GM23338 (cell line): Measurements from ENCODE around the gene SACS. TPM values are rescaled to one million over a fixed set of nuclear protein-coding genes. Genes with fewer than 3 reads are reported as not detected.

Experiments
- ATAC-seq: fragments of 200-7000 bp; cut with Tn5 transposase; 3 replicates; pipeline ENCODE4 v1.9.1; 2020
- DNase-seq: peaks from one replicate; pipeline ENCODE4 v3.0.0-alpha.2; 2015; ENCODE audit warnings: low spot score
- H2AFZ ChIP-seq: fragments of 200-600 bp; sonication (generic); 2 replicates; pipeline ENCODE4 v1.8.0; 2016; ENCODE audit warnings: antibody characterized with exemption, mild to moderate bottlenecking, moderate library complexity
- H3F3A ChIP-seq: fragments of 200-600 bp; sonication (generic); replicated peaks from 2 replicates; pipeline ENCODE4 v1.8.0; 2017; ENCODE audit warnings: antibody characterized with exemption, mixed run types, low read depth
- H3K27ac ChIP-seq: fragments of 200-600 bp; sonication (generic); 2 replicates; pipeline ENCODE4 v1.6.1; 2016; ENCODE audit warnings: low read depth
- H3K27me3 ChIP-seq: fragments of 200-600 bp; sonication (generic); 2 replicates; pipeline ENCODE4 v1.8.0; 2016; ENCODE audit warnings: mild to moderate bottlenecking, mixed run types, moderate library complexity; ENCODE audit not compliant: insufficient read depth
- H3K36me3 ChIP-seq: fragments of 200-600 bp; sonication (generic); 2 replicates; pipeline ENCODE4 v1.8.0; 2016; ENCODE audit warnings: mild to moderate bottlenecking; ENCODE audit not compliant: insufficient read depth
- H3K4me1 ChIP-seq: fragments of 200-600 bp; sonication (generic); 2 replicates; pipeline ENCODE4 v1.8.0; 2016; ENCODE audit warnings: mild to moderate bottlenecking, moderate library complexity; ENCODE audit not compliant: insufficient read depth
- H3K4me2 ChIP-seq: fragments of 200-600 bp; sonication (generic); 2 replicates; pipeline ENCODE4 v1.7.1; 2017; ENCODE audit warnings: mixed run types
- H3K4me3 ChIP-seq: fragments of 200-600 bp; sonication (generic); 2 replicates; pipeline ENCODE4 v1.6.1; 2016; ENCODE audit warnings: mixed run types
- H3K79me2 ChIP-seq: fragments of 200-600 bp; sonication (generic); replicated peaks from 2 replicates; pipeline ENCODE4 v1.8.0; 2017; ENCODE audit warnings: mild to moderate bottlenecking; ENCODE audit not compliant: insufficient read depth
- H3K9me2 ChIP-seq: fragments of 200-600 bp; sonication (generic); 2 replicates; pipeline ENCODE4 v1.8.0; 2017; ENCODE audit not compliant: insufficient read depth
- H4K20me1 ChIP-seq: fragments of 200-600 bp; sonication (generic); replicated peaks from 2 replicates; pipeline ENCODE4 v1.8.0; 2017; ENCODE audit warnings: mild to moderate bottlenecking; ENCODE audit not compliant: insufficient read depth
- H3K27ac Mint-ChIP-seq: 2 replicates; pipeline ENCODE4 v1.8.0; 2020; ENCODE audit warnings: inconsistent platforms, mild to moderate bottlenecking, moderate library complexity, mixed read lengths
- H3K27me3 Mint-ChIP-seq: 3 replicates; pipeline ENCODE4 v1.8.0; 2022; ENCODE audit warnings: low read depth, mild to moderate bottlenecking, moderate library complexity, mixed read lengths, inconsistent platforms; ENCODE audit not compliant: insufficient read depth, poor library complexity
- H3K36me3 Mint-ChIP-seq: 3 replicates; pipeline ENCODE4 v1.8.0; 2021; ENCODE audit warnings: low read depth, mild to moderate bottlenecking, inconsistent platforms, moderate library complexity, mixed read lengths
- H3K4me1 Mint-ChIP-seq: 3 replicates; pipeline ENCODE4 v1.8.0; 2020; ENCODE audit warnings: mild to moderate bottlenecking, inconsistent platforms, mixed read lengths
- H3K4me3 Mint-ChIP-seq: 3 replicates; pipeline ENCODE4 v1.8.0; 2021; ENCODE audit warnings: moderate library complexity, mild to moderate bottlenecking, inconsistent platforms, mixed read lengths
- H3K9me3 Mint-ChIP-seq: 3 replicates; pipeline ENCODE4 v1.8.0; 2020; ENCODE audit warnings: moderate library complexity, mild to moderate bottlenecking, inconsistent platforms, mixed read lengths
- CREB1 ChIP-seq: fragments of 250-450 bp; sonication (Bioruptor Pico); IDR thresholded peaks from 2 replicates; pipeline ENCODE4 v1.5.0; 2020; ENCODE audit warnings: low read depth, mild to moderate bottlenecking, moderate library complexity
- EZH2 ChIP-seq: fragments of 200-600 bp; sonication (generic); IDR thresholded peaks from one replicate; pipeline ENCODE4 v1.8.0; 2017; ENCODE audit warnings: antibody characterized with exemption, mild to moderate bottlenecking, low read depth; ENCODE audit not compliant: unreplicated experiment
- EZH2phosphoT487 ChIP-seq: fragments of 200-600 bp; sonication (generic); IDR thresholded peaks from one replicate; pipeline ENCODE4 v1.8.1; 2018; ENCODE audit warnings: antibody characterized with exemption; ENCODE audit not compliant: unreplicated experiment
- JUNB ChIP-seq: IDR thresholded peaks from one replicate; pipeline ENCODE4 v1.6.1; 2016; ENCODE audit warnings: antibody characterized with exemption; ENCODE audit not compliant: unreplicated experiment
- NANOG ChIP-seq: IDR thresholded peaks from 2 replicates; pipeline ENCODE4 v1.6.1; 2016; ENCODE audit warnings: antibody characterized with exemption, borderline replicate concordance
- POLR2AphosphoS5 ChIP-seq: IDR thresholded peaks from 2 replicates; pipeline ENCODE4 v1.6.1; 2016; ENCODE audit warnings: antibody characterized with exemption, low read depth
- STAT1 ChIP-seq: IDR thresholded peaks from one replicate; pipeline ENCODE4 v1.6.1; 2016; ENCODE audit warnings: antibody characterized with exemption; ENCODE audit not compliant: unreplicated experiment
- ZNF114 ChIP-seq: fragments of 250-450 bp; sonication (Bioruptor Pico); IDR thresholded peaks from 2 replicates; pipeline ENCODE4 v1.5.0; 2020; ENCODE audit warnings: mild to moderate bottlenecking, moderate library complexity
- ZNF331 ChIP-seq: fragments of 250-450 bp; sonication (Bioruptor Pico); IDR thresholded peaks from 2 replicates; pipeline ENCODE4 v1.5.0; 2020; ENCODE audit warnings: low read depth, mild to moderate bottlenecking, moderate library complexity
- polyA plus RNA-seq: library from polyadenylated mRNA; unstranded; fragments of >200 nt; fragmentation: Nextera tagmentation; extraction: Ambion mirVana; gene quantifications from 2 replicates; pipeline ENCODE4 v1.2.1, GENCODE V29; 2016
- total RNA-seq: library from RNA; depleted of rRNA; stranded (reverse); fragments of >200 nt; shearing (Covaris generic); gene quantifications from 2 replicates; pipeline ENCODE4 v1.2.3, GENCODE V29; 2014
- TF ChIP-seq, protein P1 (sequence below), 2 experiments: fragments of 200-600 bp in 1 of 2; sonication (generic) in 1 of 2; conservative IDR thresholded peaks; 2 replicates each; pipeline versions ENCODE4 v1.5.1 to v1.6.1; 2016 to 2017; ENCODE audit warnings: antibody characterized with exemption in 2 of 2, low read depth in 2 of 2, mild to moderate bottlenecking in 2 of 2, moderate library complexity in 1 of 2
- TF ChIP-seq, protein P2 (sequence below): IDR thresholded peaks from 2 replicates; pipeline ENCODE4 v1.6.1; 2016; ENCODE audit warnings: antibody characterized with exemption
- TF ChIP-seq, protein P3 (sequence below): fragments of 250-450 bp; sonication (Bioruptor Pico); IDR thresholded peaks from 2 replicates; pipeline ENCODE4 v1.5.0; 2020; ENCODE audit warnings: mild to moderate bottlenecking, moderate library complexity

SACS gene
- total and polyA plus RNA-seq, 2 experiments from 2014 or later = 13.8 to 58.7 TPM

DNA sequence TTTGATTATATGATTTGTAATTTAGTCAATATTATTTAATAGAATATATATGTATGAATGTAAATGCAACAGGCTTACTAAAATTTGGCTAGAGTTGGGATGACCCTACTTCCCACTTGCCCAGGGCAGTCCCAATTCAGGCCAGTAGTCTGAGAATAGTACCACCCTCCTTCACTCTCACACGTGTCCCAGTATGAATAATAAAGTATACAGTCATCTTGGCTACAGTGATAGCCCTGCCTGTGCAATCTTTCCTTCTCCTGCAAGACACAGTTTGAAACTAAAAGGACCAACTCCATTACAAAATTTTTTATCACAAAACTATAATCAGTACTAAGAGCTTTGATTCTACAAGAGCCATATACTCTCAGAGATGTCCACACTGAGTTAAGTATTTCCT, 76.2 kb downstream of the SACS start (continued):
- TF ChIP-seq, protein P1, sequence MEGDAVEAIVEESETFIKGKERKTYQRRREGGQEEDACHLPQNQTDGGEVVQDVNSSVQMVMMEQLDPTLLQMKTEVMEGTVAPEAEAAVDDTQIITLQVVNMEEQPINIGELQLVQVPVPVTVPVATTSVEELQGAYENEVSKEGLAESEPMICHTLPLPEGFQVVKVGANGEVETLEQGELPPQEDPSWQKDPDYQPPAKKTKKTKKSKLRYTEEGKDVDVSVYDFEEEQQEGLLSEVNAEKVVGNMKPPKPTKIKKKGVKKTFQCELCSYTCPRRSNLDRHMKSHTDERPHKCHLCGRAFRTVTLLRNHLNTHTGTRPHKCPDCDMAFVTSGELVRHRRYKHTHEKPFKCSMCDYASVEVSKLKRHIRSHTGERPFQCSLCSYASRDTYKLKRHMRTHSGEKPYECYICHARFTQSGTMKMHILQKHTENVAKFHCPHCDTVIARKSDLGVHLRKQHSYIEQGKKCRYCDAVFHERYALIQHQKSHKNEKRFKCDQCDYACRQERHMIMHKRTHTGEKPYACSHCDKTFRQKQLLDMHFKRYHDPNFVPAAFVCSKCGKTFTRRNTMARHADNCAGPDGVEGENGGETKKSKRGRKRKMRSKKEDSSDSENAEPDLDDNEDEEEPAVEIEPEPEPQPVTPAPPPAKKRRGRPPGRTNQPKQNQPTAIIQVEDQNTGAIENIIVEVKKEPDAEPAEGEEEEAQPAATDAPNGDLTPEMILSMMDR (conservative IDR thresholded peaks at IDR 0.05; ENCODE audit: low read depth in 2 of 2) = no peak
- no peak for TF ChIP-seq ZNF114 (CRISPR knock-in tag)
- no peak for TF ChIP-seq ZNF331
- TF ChIP-seq CREB1 (CRISPR knock-in tag) = no peak

DNA sequence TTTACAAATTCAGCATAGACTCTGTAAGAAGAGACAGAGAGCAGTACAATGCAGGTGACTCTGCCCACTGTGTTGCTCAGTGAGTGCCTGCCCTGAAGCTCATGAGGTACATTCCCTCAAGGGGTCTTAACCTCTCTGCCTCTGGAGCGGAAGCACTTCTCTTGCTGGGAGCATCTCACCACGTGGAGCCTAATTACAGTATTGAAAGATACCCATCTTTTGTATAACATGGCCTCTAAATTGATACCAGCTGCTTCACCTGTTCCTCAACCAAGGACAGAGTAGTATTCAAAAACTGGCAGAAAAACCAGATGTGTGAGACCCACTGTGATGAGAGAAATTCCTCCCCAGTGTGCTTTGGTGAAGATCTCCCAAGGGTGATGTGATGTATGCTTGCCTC, 77.1 kb downstream of the SACS start:
- Histone ChIP-seq H3K4me3 (no peak overlapping the region), H3K27me3 (no peaks in the 10 kb centered on the region), H3K4me2 (no peak overlapping the region), H3K27ac (no peak overlapping the region), H3K9me2 (no peaks in the 10 kb centered on the region), H3K36me3 (peaks cover 38% of the 10 kb centered on the region), H2AFZ (no peak overlapping the region), H3K79me2 (0 out of 2 replicates have a peak, but pooled peaks cover 10% of the 10 kb centered on the region), H3K4me1 (no peaks in the 10 kb centered on the region), H4K20me1 (no peaks in the 10 kb centered on the region; the same call in none of the 2 replicates), H3F3A (no peaks in the 10 kb centered on the region)
- DNase-seq = no peak
- H3K27me3 Mint-ChIP-seq = peaks cover under 1% of the 10 kb centered on the region
- H3K27ac Mint-ChIP-seq = no peak overlapping the region
- H3K4me1 Mint-ChIP-seq = 0 out of 3 replicates have a peak, but pooled peaks cover 2% of the 10 kb centered on the region
- H3K9me3 Mint-ChIP-seq = no peaks in the 10 kb centered on the region
- no peak overlapping the region for H3K4me3 Mint-ChIP-seq
- peaks cover 59% of the 10 kb centered on the region for H3K36me3 Mint-ChIP-seq
- ATAC-seq = no peak
- no peak for TF ChIP-seq EZH2
- no peak for TF ChIP-seq POLR2AphosphoS5
- no peak for TF ChIP-seq CREB1 (CRISPR knock-in tag)

DNA sequence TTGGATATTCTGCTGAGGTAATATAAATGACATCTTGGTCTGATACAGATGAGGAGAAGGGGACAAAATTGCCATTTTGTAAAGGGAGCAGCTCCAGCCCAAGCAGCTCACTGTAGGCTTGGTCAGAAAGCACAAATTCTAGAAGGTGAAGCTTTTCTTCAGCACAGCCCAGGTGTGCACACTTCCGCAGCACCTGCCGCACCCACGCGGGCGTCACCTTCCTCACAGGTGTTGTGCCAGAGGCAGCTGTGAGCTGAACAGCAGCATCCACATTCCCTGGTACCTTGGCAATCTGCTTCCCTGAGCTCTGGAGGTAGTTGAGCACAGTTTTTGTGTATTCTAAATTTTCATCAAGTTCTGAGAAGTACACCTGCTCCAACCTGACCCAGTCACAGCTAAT, 79.0 kb downstream of the SACS start:
- Histone ChIP-seq H3K36me3 (peaks cover 34% of the 10 kb centered on the region), H3K27me3 (no peaks in the 10 kb centered on the region), H3F3A (no peaks in the 10 kb centered on the region), H3K4me3 (no peak overlapping the region), H2AFZ (no peak overlapping the region), H3K27ac (no peak overlapping the region), H4K20me1 (peaks cover 4% of the 10 kb centered on the region), H3K9me2 (no peaks in the 10 kb centered on the region), H3K4me1 (no peaks in the 10 kb centered on the region), H3K4me2 (no peak overlapping the region), H3K79me2 (0 out of 2 replicates have a peak, but pooled peaks cover 10% of the 10 kb centered on the region)
- Mint-ChIP-seq H3K36me3 (peaks cover 57% of the 10 kb centered on the region), H3K27ac (no peak overlapping the region), H3K9me3 (no peaks in the 10 kb centered on the region), H3K4me1 (no peaks in the 10 kb centered on the region), H3K27me3 (peaks cover 2% of the 10 kb centered on the region), H3K4me3 (no peak overlapping the region)
- ATAC-seq = no peak
- DNase-seq = no peak
- TF ChIP-seq JUNB = no peak
- no peak for TF ChIP-seq EZH2phosphoT487
- no peak for TF ChIP-seq ZNF114 (CRISPR knock-in tag)
- TF ChIP-seq, protein P2, sequence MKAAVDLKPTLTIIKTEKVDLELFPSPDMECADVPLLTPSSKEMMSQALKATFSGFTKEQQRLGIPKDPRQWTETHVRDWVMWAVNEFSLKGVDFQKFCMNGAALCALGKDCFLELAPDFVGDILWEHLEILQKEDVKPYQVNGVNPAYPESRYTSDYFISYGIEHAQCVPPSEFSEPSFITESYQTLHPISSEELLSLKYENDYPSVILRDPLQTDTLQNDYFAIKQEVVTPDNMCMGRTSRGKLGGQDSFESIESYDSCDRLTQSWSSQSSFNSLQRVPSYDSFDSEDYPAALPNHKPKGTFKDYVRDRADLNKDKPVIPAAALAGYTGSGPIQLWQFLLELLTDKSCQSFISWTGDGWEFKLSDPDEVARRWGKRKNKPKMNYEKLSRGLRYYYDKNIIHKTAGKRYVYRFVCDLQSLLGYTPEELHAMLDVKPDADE = no peak
- no peak for TF ChIP-seq STAT1
- TF ChIP-seq NANOG = no peak
- TF ChIP-seq, protein P3, sequence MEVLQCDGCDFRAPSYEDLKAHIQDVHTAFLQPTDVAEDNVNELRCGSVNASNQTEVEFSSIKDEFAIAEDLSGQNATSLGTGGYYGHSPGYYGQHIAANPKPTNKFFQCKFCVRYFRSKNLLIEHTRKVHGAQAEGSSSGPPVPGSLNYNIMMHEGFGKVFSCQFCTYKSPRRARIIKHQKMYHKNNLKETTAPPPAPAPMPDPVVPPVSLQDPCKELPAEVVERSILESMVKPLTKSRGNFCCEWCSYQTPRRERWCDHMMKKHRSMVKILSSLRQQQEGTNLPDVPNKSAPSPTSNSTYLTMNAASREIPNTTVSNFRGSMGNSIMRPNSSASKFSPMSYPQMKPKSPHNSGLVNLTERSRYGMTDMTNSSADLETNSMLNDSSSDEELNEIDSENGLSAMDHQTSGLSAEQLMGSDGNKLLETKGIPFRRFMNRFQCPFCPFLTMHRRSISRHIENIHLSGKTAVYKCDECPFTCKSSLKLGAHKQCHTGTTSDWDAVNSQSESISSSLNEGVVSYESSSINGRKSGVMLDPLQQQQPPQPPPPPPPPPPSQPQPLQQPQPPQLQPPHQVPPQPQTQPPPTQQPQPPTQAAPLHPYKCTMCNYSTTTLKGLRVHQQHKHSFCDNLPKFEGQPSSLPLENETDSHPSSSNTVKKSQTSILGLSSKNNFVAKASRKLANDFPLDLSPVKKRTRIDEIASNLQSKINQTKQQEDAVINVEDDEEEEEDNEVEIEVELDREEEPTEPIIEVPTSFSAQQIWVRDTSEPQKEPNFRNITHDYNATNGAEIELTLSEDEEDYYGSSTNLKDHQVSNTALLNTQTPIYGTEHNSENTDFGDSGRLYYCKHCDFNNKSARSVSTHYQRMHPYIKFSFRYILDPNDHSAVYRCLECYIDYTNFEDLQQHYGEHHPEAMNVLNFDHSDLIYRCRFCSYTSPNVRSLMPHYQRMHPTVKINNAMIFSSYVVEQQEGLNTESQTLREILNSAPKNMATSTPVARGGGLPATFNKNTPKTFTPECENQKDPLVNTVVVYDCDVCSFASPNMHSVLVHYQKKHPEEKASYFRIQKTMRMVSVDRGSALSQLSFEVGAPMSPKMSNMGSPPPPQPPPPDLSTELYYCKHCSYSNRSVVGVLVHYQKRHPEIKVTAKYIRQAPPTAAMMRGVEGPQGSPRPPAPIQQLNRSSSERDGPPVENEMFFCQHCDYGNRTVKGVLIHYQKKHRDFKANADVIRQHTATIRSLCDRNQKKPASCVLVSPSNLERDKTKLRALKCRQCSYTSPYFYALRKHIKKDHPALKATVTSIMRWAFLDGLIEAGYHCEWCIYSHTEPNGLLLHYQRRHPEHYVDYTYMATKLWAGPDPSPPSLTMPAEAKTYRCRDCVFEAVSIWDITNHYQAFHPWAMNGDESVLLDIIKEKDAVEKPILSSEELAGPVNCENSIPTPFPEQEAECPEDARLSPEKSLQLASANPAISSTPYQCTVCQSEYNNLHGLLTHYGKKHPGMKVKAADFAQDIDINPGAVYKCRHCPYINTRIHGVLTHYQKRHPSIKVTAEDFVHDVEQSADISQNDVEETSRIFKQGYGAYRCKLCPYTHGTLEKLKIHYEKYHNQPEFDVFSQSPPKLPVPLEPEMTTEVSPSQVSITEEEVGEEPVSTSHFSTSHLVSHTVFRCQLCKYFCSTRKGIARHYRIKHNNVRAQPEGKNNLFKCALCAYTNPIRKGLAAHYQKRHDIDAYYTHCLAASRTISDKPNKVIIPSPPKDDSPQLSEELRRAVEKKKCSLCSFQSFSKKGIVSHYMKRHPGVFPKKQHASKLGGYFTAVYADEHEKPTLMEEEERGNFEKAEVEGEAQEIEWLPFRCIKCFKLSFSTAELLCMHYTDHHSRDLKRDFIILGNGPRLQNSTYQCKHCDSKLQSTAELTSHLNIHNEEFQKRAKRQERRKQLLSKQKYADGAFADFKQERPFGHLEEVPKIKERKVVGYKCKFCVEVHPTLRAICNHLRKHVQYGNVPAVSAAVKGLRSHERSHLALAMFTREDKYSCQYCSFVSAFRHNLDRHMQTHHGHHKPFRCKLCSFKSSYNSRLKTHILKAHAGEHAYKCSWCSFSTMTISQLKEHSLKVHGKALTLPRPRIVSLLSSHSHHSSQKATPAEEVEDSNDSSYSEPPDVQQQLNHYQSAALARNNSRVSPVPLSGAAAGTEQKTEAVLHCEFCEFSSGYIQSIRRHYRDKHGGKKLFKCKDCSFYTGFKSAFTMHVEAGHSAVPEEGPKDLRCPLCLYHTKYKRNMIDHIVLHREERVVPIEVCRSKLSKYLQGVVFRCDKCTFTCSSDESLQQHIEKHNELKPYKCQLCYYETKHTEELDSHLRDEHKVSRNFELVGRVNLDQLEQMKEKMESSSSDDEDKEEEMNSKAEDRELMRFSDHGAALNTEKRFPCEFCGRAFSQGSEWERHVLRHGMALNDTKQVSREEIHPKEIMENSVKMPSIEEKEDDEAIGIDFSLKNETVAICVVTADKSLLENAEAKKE (CRISPR knock-in tag) = no peak
